CD4-positive, CD25-positive, alpha-beta regulatory T cell (primary cell): ENCODE measurements around the gene FAF2. TPM values are rescaled to one million over a fixed set of nuclear protein-coding genes. Genes with fewer than 3 reads are reported as not detected.
A peak's percentile ranks its signal among the peaks of the same experiment; 100 is the strongest.

Source experiments
- ATAC-seq, 2 donors: fragments of 150-1000 bp; cut with Tn5 transposase; one replicate each; pipeline ENCODE4 v1.10.0; 2021; ENCODE audit warnings: low read depth in 2 of 2, moderate number of reproducible peaks in 2 of 2, moderate library complexity in 1 of 2
- DNase-seq, 3 donors: peaks; one replicate each; pipeline versions ENCODE4 v3.0.0 to v3.0.0-alpha.2; 2012 to 2022; ENCODE audit warnings: mixed read lengths in 1 of 3
- H3K27ac ChIP-seq: one replicate; pipeline ENCODE4 v1.7.0; 2013; ENCODE audit warnings: mild to moderate bottlenecking, low read length; ENCODE audit not compliant: insufficient read depth, poor library complexity, severe bottlenecking
- H3K27me3 ChIP-seq: one replicate; pipeline ENCODE4 v1.7.0; 2013; ENCODE audit warnings: low read length; ENCODE audit not compliant: control insufficient read depth, insufficient read depth
- H3K36me3 ChIP-seq: one replicate; pipeline ENCODE4 v1.7.0; 2013; ENCODE audit warnings: mild to moderate bottlenecking, low read length, moderate library complexity; ENCODE audit not compliant: control insufficient read depth, insufficient read depth
- H3K4me1 ChIP-seq: 2 replicates; pipeline ENCODE4 v1.7.0; 2013; ENCODE audit warnings: mild to moderate bottlenecking, low read length; ENCODE audit not compliant: insufficient read depth, control insufficient read depth, poor library complexity, severe bottlenecking
- H3K4me3 ChIP-seq: one replicate; pipeline ENCODE4 v1.7.0; 2013; ENCODE audit warnings: low read depth, mild to moderate bottlenecking, low read length, moderate library complexity
- H3K9me3 ChIP-seq, 2 experiments: 1 replicate in 1 of 2; 2 replicates in 1 of 2; pipeline ENCODE4 v1.7.0; 2013; ENCODE audit warnings: low read length in 2 of 2, mild to moderate bottlenecking in 1 of 2, moderate library complexity in 1 of 2; ENCODE audit not compliant: control insufficient read depth in 2 of 2
- H3K27ac Mint-ChIP-seq, 3 donors: one replicate each; pipeline ENCODE4 v1.8.0; 2020 to 2022; ENCODE audit warnings: mild to moderate bottlenecking in 3 of 3, mixed read lengths in 3 of 3, moderate library complexity in 2 of 3
- H3K27me3 Mint-ChIP-seq: one replicate; pipeline ENCODE4 v1.8.0; 2022; ENCODE audit warnings: mild to moderate bottlenecking, mixed read lengths
- H3K36me3 Mint-ChIP-seq: one replicate; pipeline ENCODE4 v1.8.0; 2020; ENCODE audit warnings: mixed read lengths
- H3K4me1 Mint-ChIP-seq, 4 donors: one replicate each; pipeline ENCODE4 v1.8.0; 2020 to 2022; ENCODE audit warnings: mixed read lengths in 4 of 4, mild to moderate bottlenecking in 1 of 4
- H3K4me3 Mint-ChIP-seq, 4 donors: one replicate each; pipeline ENCODE4 v1.8.0; 2020 to 2022; ENCODE audit warnings: mild to moderate bottlenecking in 4 of 4, mixed read lengths in 4 of 4, moderate library complexity in 3 of 4
- H3K9me3 Mint-ChIP-seq, 7 donors: one replicate each; pipeline ENCODE4 v1.8.0; 2020 to 2022; ENCODE audit warnings: mixed read lengths in 7 of 7, mild to moderate bottlenecking in 3 of 7, moderate library complexity in 2 of 7
- polyA plus RNA-seq, 4 donors: library from polyadenylated mRNA; unstranded; fragments of 300-500 nt; fragmentation: Illumina TruSeq; gene quantifications; one replicate each; pipeline ENCODE4 v1.2.3, GENCODE V29; 2021
- total RNA-seq: library from RNA; stranded (reverse); gene quantifications from one replicate; pipeline ENCODE4 v1.2.3, GENCODE V29; 2022

The FAF2 gene, protein sequence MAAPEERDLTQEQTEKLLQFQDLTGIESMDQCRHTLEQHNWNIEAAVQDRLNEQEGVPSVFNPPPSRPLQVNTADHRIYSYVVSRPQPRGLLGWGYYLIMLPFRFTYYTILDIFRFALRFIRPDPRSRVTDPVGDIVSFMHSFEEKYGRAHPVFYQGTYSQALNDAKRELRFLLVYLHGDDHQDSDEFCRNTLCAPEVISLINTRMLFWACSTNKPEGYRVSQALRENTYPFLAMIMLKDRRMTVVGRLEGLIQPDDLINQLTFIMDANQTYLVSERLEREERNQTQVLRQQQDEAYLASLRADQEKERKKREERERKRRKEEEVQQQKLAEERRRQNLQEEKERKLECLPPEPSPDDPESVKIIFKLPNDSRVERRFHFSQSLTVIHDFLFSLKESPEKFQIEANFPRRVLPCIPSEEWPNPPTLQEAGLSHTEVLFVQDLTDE
- 31.8 TPM for total RNA-seq
- 10 to 100 TPM in 3 of 4 donors, 1 to 10 TPM in 1; 8.8 to 17.3 (median 14.0) TPM for polyA plus RNA-seq

DNA sequence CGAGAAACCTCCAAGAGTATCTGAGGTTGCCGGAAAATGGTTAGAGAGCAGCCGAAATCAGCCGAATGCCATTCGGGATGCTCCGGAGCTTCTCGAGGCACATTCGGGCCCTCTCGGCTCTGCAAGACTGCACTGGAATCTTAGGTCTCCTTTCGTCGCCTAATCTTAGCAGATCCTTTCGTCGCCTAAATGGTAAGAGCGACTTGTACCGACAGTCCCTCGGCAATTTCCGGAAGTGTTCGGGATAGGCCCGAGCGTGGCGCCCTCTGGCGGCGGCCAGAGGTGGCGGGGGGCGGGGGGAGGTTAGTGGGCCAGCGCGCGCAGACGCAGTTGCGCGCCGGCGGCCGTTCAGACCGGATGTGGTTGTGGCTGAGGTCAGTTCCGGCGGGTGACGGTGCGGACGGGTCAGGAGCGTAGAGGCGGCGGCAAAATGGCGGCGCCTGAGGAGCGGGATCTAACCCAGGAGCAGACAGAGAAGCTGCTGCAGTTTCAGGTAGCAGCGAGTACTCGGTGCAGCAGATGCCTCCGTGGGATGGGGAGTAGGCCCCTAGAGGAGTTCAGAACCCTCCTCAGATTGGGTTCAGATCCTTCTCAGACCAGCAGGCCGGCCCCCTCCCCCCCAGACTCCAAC lies at the start of gene FAF2:
Gene FAF2 (plus strand): TSS at position 408 of the 631 bp plus-strand sequence. CDS start 23 bp downstream, at position 431.
- peaks cover 0 to 1% (median 0%) of the 10 kb centered on the region in 7 donors for H3K9me3 Mint-ChIP-seq
- peak; percentile 96 to 97 for ATAC-seq
- peak within 1 kb of the TSS; percentile 98 to 99 (median 99) for H3K4me3 Mint-ChIP-seq
- H3K36me3 ChIP-seq: peaks cover 8% of the 10 kb centered on the region
- H3K4me1 ChIP-seq: peaks cover 18% of the 10 kb centered on the region
- H3K36me3 Mint-ChIP-seq: peaks cover 5% of the 10 kb centered on the region
- peak; percentile 95 to 98 (median 97) for DNase-seq
- peak within 1 kb of the TSS; percentile 86 for H3K4me3 ChIP-seq
- H3K27ac ChIP-seq: peak within 1 kb of the TSS; percentile 93
- peaks cover 23 to 52% (median 32%) of the 10 kb centered on the region in 4 donors for H3K4me1 Mint-ChIP-seq
- H3K27me3 Mint-ChIP-seq: peaks cover 12% of the 10 kb centered on the region
- H3K27ac Mint-ChIP-seq: peak within 1 kb of the TSS; percentile 99
- no peaks in the 10 kb centered on the region for H3K9me3 ChIP-seq
- no peaks in the 10 kb centered on the region for H3K27me3 ChIP-seq

DNA sequence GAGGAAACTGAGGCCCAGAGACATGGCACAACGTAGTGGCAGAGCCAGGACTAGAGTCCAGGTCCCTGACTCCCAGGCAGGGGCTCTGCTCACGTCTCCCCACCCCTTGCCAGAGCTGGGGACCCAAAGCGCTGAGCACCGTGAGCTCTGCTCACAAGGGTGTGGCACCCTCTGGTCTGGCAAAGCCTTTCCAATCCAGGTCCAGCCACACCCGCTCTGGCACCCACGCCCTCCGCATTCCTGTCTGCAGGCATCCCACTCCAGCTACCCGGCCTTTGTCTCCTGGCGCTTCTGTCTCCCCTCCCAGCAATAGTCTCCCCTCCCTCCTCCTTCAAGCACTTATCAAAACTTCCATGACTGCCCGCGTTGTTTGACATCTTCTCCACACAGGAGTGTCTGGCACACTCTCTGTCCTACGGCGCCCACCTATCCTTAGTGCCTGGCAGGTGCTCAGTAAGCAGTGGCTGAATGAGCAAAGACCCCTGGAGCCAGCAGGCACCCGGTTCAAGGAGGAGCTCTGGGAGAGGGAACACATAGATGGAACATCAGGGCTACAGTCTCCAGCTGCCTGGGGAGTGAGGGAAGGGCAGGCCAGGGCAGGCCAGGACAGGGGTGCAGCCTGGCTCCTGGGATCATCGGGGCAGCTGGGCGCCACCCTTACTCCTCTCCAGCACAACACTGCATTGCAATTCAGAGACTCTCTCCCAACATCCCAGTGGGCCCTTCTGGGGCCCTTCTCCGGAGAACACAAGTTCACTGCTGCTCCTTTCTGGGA lies 47.6 kb upstream of the FAF2 start:
- DNase-seq (no peak), ATAC-seq (no peak)
- Mint-ChIP-seq H3K4me1 (peaks cover 0 to 11% (median 4%) of the 10 kb centered on the region in 4 donors), H3K27ac (peak overlapping the region in 1 of 3 donors; percentile 48), H3K36me3 (peaks cover 24% of the 10 kb centered on the region), H3K27me3 (no peaks in the 10 kb centered on the region), H3K9me3 (no peaks in the 10 kb centered on the region), H3K4me3 (no peak overlapping the region)
- Histone ChIP-seq H3K9me3 (no peaks in the 10 kb centered on the region), H3K27ac (no peak overlapping the region), H3K27me3 (no peaks in the 10 kb centered on the region), H3K4me1 (no peaks in the 10 kb centered on the region), H3K4me3 (no peak overlapping the region), H3K36me3 (peaks cover 17% of the 10 kb centered on the region)

DNA sequence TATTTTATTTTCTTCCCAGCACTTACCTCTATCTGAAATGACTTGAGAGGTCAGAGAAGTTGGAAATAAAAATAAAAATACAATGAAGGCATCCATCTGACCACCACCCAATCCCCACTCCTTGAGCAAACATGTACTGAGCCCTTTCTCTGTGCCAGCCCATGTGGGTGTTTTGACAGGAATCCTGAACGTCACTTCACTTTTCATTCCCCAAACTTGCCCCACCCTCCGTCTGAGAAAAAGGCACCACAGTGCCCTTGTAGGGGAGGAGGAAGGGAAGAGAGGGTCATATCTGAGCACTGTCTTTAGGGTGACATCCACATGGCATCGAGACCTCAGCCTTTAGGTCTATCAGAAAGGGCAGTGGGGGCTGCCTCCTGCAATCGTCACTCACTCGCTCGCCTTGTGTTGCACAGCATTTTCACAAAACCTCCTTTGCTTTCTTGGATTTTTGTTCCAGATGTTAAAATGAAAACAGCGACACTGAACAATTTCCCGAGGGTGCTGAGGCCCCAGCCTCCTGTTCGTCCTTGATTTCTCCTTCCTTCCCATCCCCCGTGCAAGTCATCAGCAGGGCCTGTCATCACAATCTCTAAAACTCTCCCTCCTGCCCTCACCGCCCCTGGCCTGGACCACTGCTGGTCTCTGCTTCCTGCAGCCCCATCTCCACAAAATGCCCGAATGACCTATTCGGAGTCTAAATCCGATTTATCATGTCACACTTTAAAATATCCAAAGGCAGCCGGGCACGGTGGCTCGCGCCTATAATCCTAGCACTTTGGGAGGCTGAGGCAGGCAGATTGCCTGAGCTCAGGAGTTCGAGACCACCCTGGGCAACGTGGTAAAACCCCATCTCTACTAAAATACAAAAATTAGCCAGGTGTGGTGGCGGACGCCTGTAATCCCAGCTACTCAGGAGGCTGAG lies 46.6 kb upstream of the FAF2 start:
- Histone ChIP-seq H3K4me3 (no peak overlapping the region), H3K9me3 (no peaks in the 10 kb centered on the region), H3K27me3 (no peaks in the 10 kb centered on the region), H3K27ac (no peak overlapping the region), H3K36me3 (peaks cover 21% of the 10 kb centered on the region), H3K4me1 (no peaks in the 10 kb centered on the region)
- ATAC-seq (no peak), DNase-seq (no peak)
- peaks cover 26% of the 10 kb centered on the region for H3K36me3 Mint-ChIP-seq
- H3K27me3 Mint-ChIP-seq: no peaks in the 10 kb centered on the region
- H3K27ac Mint-ChIP-seq: peak overlapping the region in 1 of 3 donors; percentile 17
- H3K4me1 Mint-ChIP-seq: peaks cover 0 to 11% (median 4%) of the 10 kb centered on the region in 4 donors
- H3K9me3 Mint-ChIP-seq: no peaks in the 10 kb centered on the region
- H3K4me3 Mint-ChIP-seq: no peak overlapping the region

- Histone ChIP-seq H3K27ac (no peak overlapping the region), H3K4me1 (no peaks in the 10 kb centered on the region), H3K27me3 (no peaks in the 10 kb centered on the region), H3K36me3 (peaks cover 40% of the 10 kb centered on the region), H3K9me3 (no peaks in the 10 kb centered on the region), H3K4me3 (no peak overlapping the region)
- Mint-ChIP-seq H3K27me3 (no peaks in the 10 kb centered on the region), H3K27ac (peak overlapping the region in 1 of 3 donors; percentile 62), H3K4me1 (peaks cover 0 to 4% (median 2%) of the 10 kb centered on the region in 4 donors), H3K36me3 (peaks cover 21% of the 10 kb centered on the region), H3K4me3 (no peak overlapping the region), H3K9me3 (no peaks in the 10 kb centered on the region)
- no peak for ATAC-seq
- no peak for DNase-seq
These were observed 42.3 kb upstream of the FAF2 start for GRCh38 chr5:176405656-176406435.

DNA sequence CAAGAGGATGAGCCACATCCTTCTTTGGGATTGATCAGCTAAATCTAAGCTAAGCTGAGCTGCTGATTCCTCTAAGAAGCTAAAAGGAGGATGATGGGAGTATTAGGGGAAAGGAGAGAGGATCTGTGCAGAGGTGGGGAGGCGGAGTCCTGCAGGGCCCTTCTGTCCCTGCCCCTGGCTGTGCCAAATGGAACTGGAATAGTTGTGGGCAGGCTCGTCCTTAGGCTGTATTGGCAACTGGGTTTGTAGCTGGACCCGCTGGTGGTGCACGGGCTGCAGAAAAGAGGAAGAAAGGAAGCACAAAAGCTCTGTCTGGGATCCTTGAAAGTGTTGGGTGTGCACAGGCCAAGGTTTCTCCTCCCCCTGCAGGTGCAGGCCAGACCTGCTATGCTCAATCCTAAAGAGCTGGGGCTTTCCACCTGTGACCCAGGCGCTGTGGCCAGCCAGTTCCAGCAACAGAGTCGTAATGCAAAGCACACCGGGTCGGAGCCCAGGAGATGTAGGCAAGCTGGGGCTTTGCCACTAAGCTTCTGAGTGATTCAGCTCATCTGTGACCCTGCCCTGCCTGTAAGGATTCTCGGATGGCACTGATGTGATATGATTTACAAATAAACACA lies 41.6 kb upstream of the FAF2 start:
- no peaks in the 10 kb centered on the region for H3K27me3 ChIP-seq
- H3K4me3 ChIP-seq: no peak overlapping the region
- Mint-ChIP-seq H3K27me3 (no peaks in the 10 kb centered on the region), H3K9me3 (no peaks in the 10 kb centered on the region), H3K4me3 (no peak overlapping the region), H3K4me1 (peaks cover 0 to 10% (median 7%) of the 10 kb centered on the region in 4 donors), H3K36me3 (peaks cover 28% of the 10 kb centered on the region), H3K27ac (peak overlapping the region in 1 of 3 donors; percentile 62)
- H3K9me3 ChIP-seq: no peaks in the 10 kb centered on the region
- no peak overlapping the region for H3K27ac ChIP-seq
- ATAC-seq (peak in 1 of 2 donors; percentile 20), DNase-seq (no peak)
- no peaks in the 10 kb centered on the region for H3K4me1 ChIP-seq
- peaks cover 36% of the 10 kb centered on the region for H3K36me3 ChIP-seq

DNA sequence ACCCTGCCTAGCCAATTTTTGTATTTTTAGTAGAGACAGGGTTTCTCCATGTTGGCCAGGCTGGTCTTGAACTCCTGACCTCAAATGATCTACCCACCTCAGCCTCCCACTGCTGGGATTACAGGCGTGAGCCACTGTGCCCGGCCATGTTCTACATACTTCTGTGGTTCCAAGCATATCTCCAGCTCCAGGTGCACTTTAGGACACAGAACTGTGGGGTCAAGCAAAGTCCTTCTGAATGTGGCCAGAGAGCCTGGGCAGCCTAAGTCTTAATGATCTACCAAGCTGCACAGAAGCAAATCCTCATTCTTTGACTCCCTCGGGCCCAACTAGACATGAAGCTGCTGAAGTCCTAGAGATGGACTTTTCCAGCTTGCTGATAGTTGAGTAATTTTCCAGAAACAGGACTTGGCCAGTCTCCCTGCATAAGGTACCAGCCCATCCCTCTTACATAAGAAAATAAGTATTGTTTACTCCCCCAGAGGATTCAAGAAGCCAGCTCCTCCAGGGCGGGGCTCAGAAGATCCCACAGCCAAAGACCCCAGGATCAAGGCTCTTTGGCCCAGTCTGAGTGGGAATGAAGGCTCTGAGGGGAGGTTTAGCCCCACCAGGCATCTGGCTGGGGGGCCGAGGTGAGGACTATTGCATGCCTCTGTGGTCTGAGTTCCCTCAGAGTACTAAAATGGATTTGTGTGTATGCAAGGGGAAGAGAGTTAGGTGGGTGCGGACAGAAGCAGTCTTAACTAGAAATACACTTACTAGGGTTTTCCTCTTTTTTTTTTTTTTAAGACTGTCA lies 40.5 kb upstream of the FAF2 start:
- peaks cover 36% of the 10 kb centered on the region for H3K36me3 ChIP-seq
- no peak overlapping the region for H3K27ac ChIP-seq
- H3K27me3 ChIP-seq: no peaks in the 10 kb centered on the region
- H3K9me3 ChIP-seq: no peaks in the 10 kb centered on the region
- Mint-ChIP-seq H3K4me3 (no peak overlapping the region), H3K4me1 (peaks cover 0 to 16% (median 8%) of the 10 kb centered on the region in 4 donors), H3K27ac (peak overlapping the region in 1 of 3 donors; percentile 69), H3K27me3 (no peaks in the 10 kb centered on the region), H3K36me3 (peaks cover 27% of the 10 kb centered on the region), H3K9me3 (no peaks in the 10 kb centered on the region)
- no peak for ATAC-seq
- H3K4me1 ChIP-seq: no peaks in the 10 kb centered on the region
- H3K4me3 ChIP-seq: no peak overlapping the region
- no peak for DNase-seq
